Gastrocnemius medialis (tissue), 4 donors: ENCODE data around the gene ITPK1.

Experiments used
- POLR2A ChIP-seq, 2 donors: fragments of 450-650 bp; IDR thresholded peaks; one replicate each; pipeline ENCODE4 v1.6.1; 2017; ENCODE audit warnings: antibody characterized with exemption in 2 of 2, mild to moderate bottlenecking in 2 of 2, moderate library complexity in 2 of 2
- TF ChIP-seq, protein P1 (sequence below), 5 experiments: fragments of 450-650 bp in 3 of 5; fragments of 200-600 bp in 2 of 5; sonication (generic) in 2 of 5; IDR thresholded peaks in 4 of 5; conservative IDR thresholded peaks in 1 of 5; 1 replicate in 4 of 5; 2 replicates in 1 of 5; pipeline ENCODE4 v1.5.1; 2016 to 2019; ENCODE audit warnings: antibody characterized with exemption in 5 of 5, mild to moderate bottlenecking in 3 of 5, moderate library complexity in 3 of 5

DNA sequence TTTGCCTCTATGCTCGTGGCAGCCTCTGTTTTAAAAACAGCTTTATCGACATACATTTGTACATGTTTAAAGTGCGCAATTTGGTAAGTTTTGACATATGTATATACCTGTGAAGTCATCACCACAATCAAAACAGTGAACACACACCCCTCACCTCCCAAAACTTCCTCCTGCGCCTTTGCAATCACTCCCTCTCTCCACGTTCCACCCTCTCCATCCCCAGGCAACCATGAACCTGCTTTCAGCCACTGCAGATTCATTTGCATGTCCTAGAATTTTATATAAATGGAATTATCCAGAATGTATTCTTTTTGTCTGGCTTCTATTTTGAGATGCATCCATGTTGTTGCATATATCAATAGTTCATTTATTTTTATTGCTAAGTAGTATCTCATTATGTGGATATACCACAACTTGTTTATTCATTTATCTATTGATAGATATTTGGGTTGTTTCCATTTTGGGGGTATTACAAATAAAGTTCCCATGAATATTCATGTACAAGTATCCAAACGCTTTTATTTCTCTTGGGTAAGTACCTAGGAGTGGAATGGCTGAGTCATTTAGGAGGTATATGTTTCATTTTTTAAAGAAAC lies 208.3 kb downstream of the ITPK1 start:
- TF ChIP-seq, protein P1, sequence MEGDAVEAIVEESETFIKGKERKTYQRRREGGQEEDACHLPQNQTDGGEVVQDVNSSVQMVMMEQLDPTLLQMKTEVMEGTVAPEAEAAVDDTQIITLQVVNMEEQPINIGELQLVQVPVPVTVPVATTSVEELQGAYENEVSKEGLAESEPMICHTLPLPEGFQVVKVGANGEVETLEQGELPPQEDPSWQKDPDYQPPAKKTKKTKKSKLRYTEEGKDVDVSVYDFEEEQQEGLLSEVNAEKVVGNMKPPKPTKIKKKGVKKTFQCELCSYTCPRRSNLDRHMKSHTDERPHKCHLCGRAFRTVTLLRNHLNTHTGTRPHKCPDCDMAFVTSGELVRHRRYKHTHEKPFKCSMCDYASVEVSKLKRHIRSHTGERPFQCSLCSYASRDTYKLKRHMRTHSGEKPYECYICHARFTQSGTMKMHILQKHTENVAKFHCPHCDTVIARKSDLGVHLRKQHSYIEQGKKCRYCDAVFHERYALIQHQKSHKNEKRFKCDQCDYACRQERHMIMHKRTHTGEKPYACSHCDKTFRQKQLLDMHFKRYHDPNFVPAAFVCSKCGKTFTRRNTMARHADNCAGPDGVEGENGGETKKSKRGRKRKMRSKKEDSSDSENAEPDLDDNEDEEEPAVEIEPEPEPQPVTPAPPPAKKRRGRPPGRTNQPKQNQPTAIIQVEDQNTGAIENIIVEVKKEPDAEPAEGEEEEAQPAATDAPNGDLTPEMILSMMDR (IDR thresholded peaks at IDR 0.05 in 4 of 5, conservative IDR thresholded peaks at IDR 0.05 in 1 of 5), result no peak
- no peak for TF ChIP-seq POLR2A (IDR thresholded peaks at IDR 0.05)
